ENCODE measurements around the gene TRIM14.

GRCh38 chr9:98021306-98022040 is 97.5 kb downstream of the TRIM14 start:
- TF ChIP-seq CTCF (IDR thresholded peaks at IDR 0.05; ENCODE audit: low read depth, low read length) (no peak), MYC (IDR thresholded peaks at IDR 0.05; ENCODE audit: low read depth, low read length) (no peak), MAX (IDR thresholded peaks at IDR 0.05; ENCODE audit: low read depth, low read length) (no peak)
